Astrocyte of the spinal cord (primary cell): ENCODE measurements around the gene TNFAIP8L1.
"Not testable (repeated sequence)": the region's sequence is repeated elsewhere in the genome, so short reads cannot be mapped to it uniquely, and the experiment has no call there.

Source experiments
- DNase-seq: peaks from one replicate; pipeline ENCODE4 v3.0.0; 2011; ENCODE audit warnings: low read depth, low spot score
- H3K4me3 ChIP-seq: 2 replicates; pipeline ENCODE4 v1.5.1; 2011; ENCODE audit warnings: low read depth, mild to moderate bottlenecking, low read length, moderate library complexity
- in situ Hi-C: cut with HindIII; loops from 2 replicates; pipeline ENCODE4 v1.10.0; 2017; ENCODE audit warnings: low sequenced_read_pairs
- TF ChIP-seq, protein P1 (sequence below): IDR thresholded peaks from 2 replicates; pipeline ENCODE4 v1.5.1; 2012; ENCODE audit warnings: low read depth, mild to moderate bottlenecking, low read length, inconsistent platforms

The TNFAIP8L1 gene

DNA sequence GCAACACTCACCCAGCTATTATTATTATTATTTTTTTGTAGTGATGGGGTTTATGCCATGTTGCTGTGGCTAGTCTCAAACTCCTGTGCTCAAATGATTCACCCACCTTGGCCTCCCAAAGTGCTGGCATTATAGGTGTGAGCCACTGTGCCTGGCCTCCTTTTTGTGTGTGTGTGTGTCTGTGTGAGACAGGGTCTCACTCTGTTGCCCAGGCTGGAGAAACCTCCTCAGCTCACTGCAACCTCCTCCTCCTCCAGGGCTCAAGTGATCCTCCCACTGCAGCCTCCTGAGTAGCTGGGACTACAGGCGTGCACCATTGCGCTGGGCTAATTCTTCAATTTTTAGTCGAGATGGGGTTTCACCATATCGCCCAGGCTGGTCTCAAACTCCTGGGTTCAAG is 34.4 kb downstream of the TNFAIP8L1 start:
- in situ Hi-C loops = no loop called here
- H3K4me3 ChIP-seq = no peak overlapping the region
- no peak for DNase-seq
- TF ChIP-seq, protein P1, sequence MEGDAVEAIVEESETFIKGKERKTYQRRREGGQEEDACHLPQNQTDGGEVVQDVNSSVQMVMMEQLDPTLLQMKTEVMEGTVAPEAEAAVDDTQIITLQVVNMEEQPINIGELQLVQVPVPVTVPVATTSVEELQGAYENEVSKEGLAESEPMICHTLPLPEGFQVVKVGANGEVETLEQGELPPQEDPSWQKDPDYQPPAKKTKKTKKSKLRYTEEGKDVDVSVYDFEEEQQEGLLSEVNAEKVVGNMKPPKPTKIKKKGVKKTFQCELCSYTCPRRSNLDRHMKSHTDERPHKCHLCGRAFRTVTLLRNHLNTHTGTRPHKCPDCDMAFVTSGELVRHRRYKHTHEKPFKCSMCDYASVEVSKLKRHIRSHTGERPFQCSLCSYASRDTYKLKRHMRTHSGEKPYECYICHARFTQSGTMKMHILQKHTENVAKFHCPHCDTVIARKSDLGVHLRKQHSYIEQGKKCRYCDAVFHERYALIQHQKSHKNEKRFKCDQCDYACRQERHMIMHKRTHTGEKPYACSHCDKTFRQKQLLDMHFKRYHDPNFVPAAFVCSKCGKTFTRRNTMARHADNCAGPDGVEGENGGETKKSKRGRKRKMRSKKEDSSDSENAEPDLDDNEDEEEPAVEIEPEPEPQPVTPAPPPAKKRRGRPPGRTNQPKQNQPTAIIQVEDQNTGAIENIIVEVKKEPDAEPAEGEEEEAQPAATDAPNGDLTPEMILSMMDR = no peak

DNA sequence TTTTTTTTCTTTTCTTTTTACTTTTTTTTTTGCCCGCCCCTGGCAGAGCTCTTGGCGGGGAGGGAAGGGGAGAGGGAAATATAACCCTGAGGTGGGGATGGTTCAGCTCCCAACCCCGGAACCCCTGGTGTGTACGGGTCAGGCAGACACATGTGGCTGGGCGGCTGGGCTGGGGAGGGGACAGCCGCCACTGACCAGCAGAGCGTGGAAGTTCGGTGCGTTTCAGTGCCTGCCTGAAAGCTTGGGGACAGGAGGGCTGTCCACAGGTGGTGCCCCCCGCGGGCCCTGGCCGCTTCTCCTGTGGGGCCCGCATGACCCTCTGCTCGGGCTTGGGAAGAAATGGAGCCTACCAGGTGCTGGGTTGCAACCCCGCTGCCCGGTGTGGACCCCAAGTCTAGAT is 36.0 kb downstream of the TNFAIP8L1 start:
- in situ Hi-C loops = no loop called here

DNA sequence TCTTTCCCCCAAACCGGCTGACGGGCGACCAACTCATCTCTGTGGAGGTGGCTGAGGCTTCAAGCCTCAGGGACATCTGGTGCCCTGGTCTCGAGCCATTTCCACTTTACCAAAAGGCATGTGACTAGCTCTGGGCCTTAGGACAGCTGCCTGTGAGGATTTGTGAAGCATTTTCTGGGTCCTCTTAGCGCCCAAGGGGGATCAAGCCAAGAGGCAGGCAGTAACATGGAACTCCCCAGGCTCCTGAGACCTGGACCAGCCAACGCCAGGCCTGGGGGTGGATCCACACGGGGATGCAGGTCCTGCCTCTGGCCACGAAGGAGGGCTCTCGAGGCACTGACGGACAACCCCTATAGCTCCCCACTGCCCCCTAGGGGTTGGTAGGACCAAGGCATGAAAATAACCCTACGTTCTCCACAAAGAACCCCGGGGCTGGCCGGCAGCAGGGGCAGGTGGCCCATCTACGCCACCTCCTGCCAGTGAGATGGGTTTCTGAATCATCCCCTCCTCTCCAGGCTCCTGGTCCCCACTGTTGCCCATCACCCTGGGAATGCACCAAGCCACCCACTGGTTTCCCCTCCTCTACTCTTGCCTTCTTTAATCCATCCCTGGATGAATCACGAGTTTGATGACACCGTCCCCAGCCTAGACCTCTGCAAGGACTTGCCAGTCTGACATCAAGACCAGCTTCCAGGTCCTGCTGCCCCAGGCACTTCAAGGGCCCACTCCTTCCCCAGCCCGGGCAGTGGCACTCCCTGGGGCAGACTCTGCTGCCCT is 37.8 kb downstream of the TNFAIP8L1 start:
- peak; percentile 23 for DNase-seq
- TF ChIP-seq, protein P1 = peak; percentile 60
- in situ Hi-C loops = no loop called here
- no peak overlapping the region for H3K4me3 ChIP-seq

More for the DNA sequence above, 36.0 kb downstream of the TNFAIP8L1 start:
- DNase-seq = no peak
- TF ChIP-seq, protein P1 = no peak
- H3K4me3 ChIP-seq = no peak overlapping the region

- TF ChIP-seq, protein P1 = no peak
- in situ Hi-C loops = no loop called here
- peak; percentile 37 for DNase-seq
- no peak overlapping the region for H3K4me3 ChIP-seq
Observed at GRCh38 chr19:4678881-4679790, 39.8 kb downstream of the TNFAIP8L1 start.

DNA sequence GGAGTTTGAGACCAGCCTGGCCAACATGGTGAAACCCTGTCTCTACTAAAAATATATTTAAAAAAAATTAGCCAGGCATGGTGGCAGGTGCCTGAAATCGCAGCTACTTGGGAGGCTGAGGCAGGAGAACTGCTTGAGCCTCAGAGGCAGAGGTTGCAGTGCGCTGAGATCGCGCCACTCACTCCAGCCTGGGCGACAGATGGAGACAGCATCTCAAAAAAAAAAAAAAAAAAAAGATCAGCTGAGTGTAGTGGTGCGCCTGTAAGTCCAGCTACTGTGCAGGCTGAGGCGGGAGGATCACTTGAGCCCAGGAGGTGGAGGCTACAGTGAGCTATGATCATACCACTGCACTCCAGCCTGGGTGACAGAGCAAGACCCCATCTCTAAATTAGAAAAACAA is 40.7 kb downstream of the TNFAIP8L1 start:
- H3K4me3 ChIP-seq, in situ Hi-C loops, DNase-seq: not testable (repeated sequence)

DNA sequence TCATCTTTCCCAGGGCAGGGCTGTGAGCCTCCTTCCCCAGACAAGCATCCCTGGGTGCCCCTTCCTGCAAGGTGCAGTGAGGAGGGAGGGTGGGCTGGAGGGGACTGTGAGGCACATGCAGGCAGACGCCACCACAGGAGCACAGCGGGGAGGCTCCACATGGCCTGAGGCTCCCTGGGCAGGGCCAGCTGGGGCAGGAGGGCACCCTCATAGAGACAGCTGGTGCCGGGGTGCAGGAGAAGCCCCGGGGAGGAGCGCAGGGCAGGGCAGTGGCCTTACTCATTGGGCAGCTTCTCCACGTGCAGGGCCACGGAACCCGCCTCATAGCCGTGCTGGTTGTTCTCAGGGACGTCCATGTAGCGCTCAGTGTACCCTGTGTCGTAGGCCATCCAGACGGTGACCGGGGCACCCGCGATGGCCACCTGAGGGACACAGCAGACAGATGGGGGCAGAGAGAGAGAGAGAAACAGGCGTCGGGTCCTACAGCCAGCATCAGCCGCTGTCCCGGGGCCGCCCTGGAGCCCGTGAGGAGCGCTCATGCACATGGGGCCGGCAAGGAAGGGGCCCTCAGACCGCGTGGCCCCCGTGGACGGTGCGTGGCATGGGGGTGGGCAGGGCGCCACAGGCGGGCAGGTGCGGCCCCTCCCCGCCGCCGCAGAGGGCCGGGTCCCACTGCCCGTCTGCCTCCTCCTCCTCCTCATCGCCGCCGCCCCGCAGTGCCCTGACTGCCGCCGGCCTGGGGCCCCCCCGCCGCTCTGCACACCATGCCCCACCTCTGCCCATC is 43.3 kb downstream of the TNFAIP8L1 start:
- TF ChIP-seq, protein P1 = no peak
- DNase-seq = no peak
- no peak overlapping the region for H3K4me3 ChIP-seq
- in situ Hi-C loops = no loop called here
